ENCODE data around the gene ZC3H7B. TPM values are rescaled to one million over a fixed set of nuclear protein-coding genes. Genes with fewer than 3 reads are reported as not detected.
A peak's percentile ranks its signal among the peaks of the same experiment; 100 is the strongest.

The ZC3H7B gene
- total RNA-seq, 1 donor from 2014 or later: 47.6 TPM

- no peak for ATAC-seq
- intact Hi-C loops (cut with micrococcal nuclease): no loop called here
- DNase-seq: no peak
Measured at GRCh38 chr22:41320416-41321240, 19.3 kb downstream of the ZC3H7B start.

- ATAC-seq (no peak), DNase-seq (no peak)
- intact Hi-C loops (cut with micrococcal nuclease): no loop called here
Measured at GRCh38 chr22:41324821-41325528, 23.6 kb downstream of the ZC3H7B start.

GRCh38 chr22:41327124-41327523 is 25.8 kb downstream of the ZC3H7B start:
- ATAC-seq (no peak), DNase-seq (no peak)
- intact Hi-C loops (cut with micrococcal nuclease): no loop called here

- DNase-seq (no peak), ATAC-seq (peak; percentile 7)
- intact Hi-C loops (cut with micrococcal nuclease): no loop called here
Measured at GRCh38 chr22:41330169-41330568, 28.8 kb downstream of the ZC3H7B start.

GRCh38 chr22:41332217-41332939 is 31.1 kb downstream of the ZC3H7B start:
- DNase-seq: no peak
- intact Hi-C loops (cut with micrococcal nuclease): no loop called here

GRCh38 chr22:41333806-41334205 is 32.5 kb downstream of the ZC3H7B start:
- intact Hi-C loops (cut with micrococcal nuclease): no loop called here

More at GRCh38 chr22:41332217-41332939, 31.1 kb downstream of the ZC3H7B start:
- no peak for ATAC-seq

GRCh38 chr22:41334215-41334614 is 32.9 kb downstream of the ZC3H7B start:
- peak; percentile 65 for ATAC-seq
- intact Hi-C loops (cut with micrococcal nuclease): no loop called here
- DNase-seq: peak; percentile 47

More at GRCh38 chr22:41333806-41334205, 32.5 kb downstream of the ZC3H7B start:
- no peak for ATAC-seq
- DNase-seq: no peak

- intact Hi-C loops (cut with micrococcal nuclease): no loop called here
- peak; percentile 80 for ATAC-seq
- peak; percentile 63 for DNase-seq
Measured at GRCh38 chr22:41334951-41335635, 33.8 kb downstream of the ZC3H7B start.

- no peak for DNase-seq
- ATAC-seq: no peak
- intact Hi-C loops (cut with micrococcal nuclease): no loop called here
Measured at GRCh38 chr22:41338614-41339212, 37.4 kb downstream of the ZC3H7B start.

- no peak for DNase-seq
- intact Hi-C loops (cut with micrococcal nuclease): no loop called here
- ATAC-seq: no peak
Measured at GRCh38 chr22:41339823-41340222, 38.5 kb downstream of the ZC3H7B start.

GRCh38 chr22:41340357-41340756 is 39.0 kb downstream of the ZC3H7B start:
- intact Hi-C loops (cut with micrococcal nuclease): no loop called here
- DNase-seq: no peak
- ATAC-seq: no peak

GRCh38 chr22:41341012-41341411 is 39.7 kb downstream of the ZC3H7B start:
- intact Hi-C loops (cut with micrococcal nuclease): no loop called here
- DNase-seq (no peak), ATAC-seq (no peak)

- no peak for ATAC-seq
- DNase-seq: no peak
- intact Hi-C loops (cut with micrococcal nuclease): no loop called here
Measured at GRCh38 chr22:41341990-41342389, 40.7 kb downstream of the ZC3H7B start.

- intact Hi-C loops (cut with micrococcal nuclease): no loop called here
- DNase-seq (no peak), ATAC-seq (no peak)
Measured at GRCh38 chr22:41343300-41343699, 42.0 kb downstream of the ZC3H7B start.

- DNase-seq (no peak), ATAC-seq (no peak)
- intact Hi-C loops (cut with micrococcal nuclease): no loop called here
Measured at GRCh38 chr22:41343717-41344116, 42.4 kb downstream of the ZC3H7B start.

GRCh38 chr22:41344189-41344788 is 43.0 kb downstream of the ZC3H7B start:
- ATAC-seq (no peak), DNase-seq (no peak)
- intact Hi-C loops (cut with micrococcal nuclease): no loop called here

GRCh38 chr22:41345807-41346335 is 44.5 kb downstream of the ZC3H7B start:
- intact Hi-C loops (cut with micrococcal nuclease): no loop called here
- DNase-seq (no peak), ATAC-seq (no peak)
